ENCODE results near the gene PTPN3. TPM values are rescaled to one million over a fixed set of nuclear protein-coding genes. Genes with fewer than 3 reads are reported as not detected.

The PTPN3 gene
- total and polyA plus RNA-seq, 9 of the 15 experiments (the other 6 are each of a cell fraction or from before 2014, with no cell fraction given) = 0.02 TPM; not detected in 8

DNA sequence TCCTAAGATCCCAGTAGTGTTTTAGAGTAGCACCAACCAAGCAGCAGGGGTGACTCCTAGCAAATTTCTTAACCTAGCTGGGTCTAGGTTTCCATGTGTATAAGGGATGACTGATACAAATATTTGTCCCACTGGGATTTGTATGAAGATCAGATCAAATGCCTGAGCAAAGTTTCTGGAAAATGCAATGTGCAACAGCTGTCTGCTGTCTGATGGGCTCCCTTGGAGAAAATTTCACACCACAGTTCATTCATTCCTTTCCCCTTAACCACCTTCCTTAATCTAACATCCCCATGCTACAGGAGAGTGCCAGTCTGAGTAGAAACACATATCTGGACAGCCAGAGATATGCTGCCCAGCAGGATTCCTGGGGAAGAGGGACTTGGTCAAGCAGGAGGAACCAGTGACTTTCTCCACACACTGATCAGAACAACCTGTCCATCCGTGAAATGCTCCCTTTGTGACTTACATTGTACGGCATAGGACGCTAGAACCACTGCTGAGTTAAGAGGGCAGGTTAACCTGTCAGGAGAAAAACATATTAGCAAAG, 53.3 kb downstream of the PTPN3 start:
- in situ Hi-C loops (cut with MboI) (no loop called here), intact Hi-C loops (cut with micrococcal nuclease) (loop anchor here (5.0 kb wide), 1 partner anchor 372 kb away; no protein-coding TSS in a partner anchor)
- no peak overlapping the region for H3K4me3 ChIP-seq
- no peak for TF ChIP-seq NCOA4 (IDR thresholded peaks at IDR 0.05; ENCODE audit: partially characterized antibody)
- no peak for TF ChIP-seq MTA1 (IDR thresholded peaks at IDR 0.05; ENCODE audit: borderline replicate concordance)
- TF ChIP-seq ELF4 (CRISPR knock-in tag; IDR thresholded peaks at IDR 0.05) = no peak
- no peak for TF ChIP-seq ZNF436 (CRISPR knock-in tag; IDR thresholded peaks at IDR 0.05)
- TF ChIP-seq ZNF354B (CRISPR knock-in tag; IDR thresholded peaks at IDR 0.05) = no peak
- TF ChIP-seq OTX1 (CRISPR knock-in tag; IDR thresholded peaks at IDR 0.05) = no peak
- no peak for TF ChIP-seq U2AF1 (optimal IDR thresholded peaks at IDR 0.05; ENCODE audit: low read depth, low read length)
- no peak for TF ChIP-seq HDAC6 (IDR thresholded peaks at IDR 0.05; ENCODE audit: low read depth, low read length)
- no peak for TF ChIP-seq RBM14 (IDR thresholded peaks at IDR 0.05; ENCODE audit: borderline replicate concordance, insufficient read depth, low read depth, low read length)
- no peaks in the 10 kb centered on the region for H3K79me2 ChIP-seq (ENCODE audit: control insufficient read depth, insufficient read depth, low read length)
- ChIA-PET POLR2A (no interaction called here), CTCF (ENCODE audit: low intra/inter-chr PET ratio) (no interaction called here)
- H3K27me3 ChIP-seq (ENCODE audit: control insufficient read depth in 2 of 2, insufficient read depth in 2 of 2, low read length in 2 of 2) = peaks cover 4 to 42% of the 10 kb centered on the region in 2 experiments; a peak in 4 of 5 replicates
- peaks cover 0 to 3% of the 10 kb centered on the region in 2 experiments; a peak in 2 of 5 replicates for H3K4me1 ChIP-seq (replicated peaks in 1 of 2; ENCODE audit: control insufficient read depth in 2 of 2, insufficient read depth in 2 of 2, low read length in 2 of 2)
- ATAC-seq = no peak
- DNase-seq (ENCODE audit: extremely low read depth in 1 of 4, low spot score in 3 of 4) = no peak
- no peaks in the 10 kb centered on the region for H3K9me3 ChIP-seq (replicated peaks; ENCODE audit: control insufficient read depth, insufficient read depth, low read depth, low read length)
- no peak overlapping the region for H3K27ac ChIP-seq (ENCODE audit: extremely low read depth, low read depth, low read length)
- H2AFZ ChIP-seq (ENCODE audit: low read depth, low read length) = no peak overlapping the region
- no peak overlapping the region for H3K9ac ChIP-seq (ENCODE audit: insufficient read depth in 1 of 2, low read depth in 2 of 2, low read length in 2 of 2)
- 2% methylated on average over 3 of the region's 3 CpGs for WGBS (ENCODE audit: insufficient coverage, low coverage, missing lambda C conversion rate)
- no peaks in the 10 kb centered on the region; the same call in 1 of the 2 replicates for H4K20me1 ChIP-seq (replicated peaks; ENCODE audit: control insufficient read depth, insufficient read depth, low read length)
- no TSS peak for BruUV-seq (replicated peaks)
- H3K4me2 ChIP-seq (ENCODE audit: insufficient read depth, low read length) = no peak overlapping the region
- no peaks in the 10 kb centered on the region for H3K36me3 ChIP-seq (ENCODE audit: control insufficient read depth, insufficient read depth, low read length)
- no peaks in the 10 kb centered on the region for H3K9me1 ChIP-seq (ENCODE audit: control insufficient read depth, insufficient read depth, low read length)
- no peak for FAIRE-seq
